ENCODE measurements around the gene ABCB1. TPM values are rescaled to one million over a fixed set of nuclear protein-coding genes. Genes with fewer than 3 reads are reported as not detected.

Gene ABCB1
- total and polyA plus RNA-seq, 4 donors, result 1.5 to 4.9 (median 2.6) TPM

GRCh38 chr7:87608431-87608830 is 7.7 kb upstream of the ABCB1 start:
- Histone ChIP-seq H3K27me3 (ENCODE audit: control insufficient read depth in 3 of 3, insufficient read depth in 3 of 3, low read length in 2 of 3) (peaks cover 0 to 3% (median 0%) of the 10 kb centered on the region in 3 donors), H3K27ac (ENCODE audit: low read depth in 1 of 2, low read length in 1 of 2) (no peak overlapping the region), H3K9ac (ENCODE audit: insufficient read depth in 1 of 2, low read length in 2 of 2) (no peak overlapping the region), H3K4me1 (ENCODE audit: control insufficient read depth in 5 of 5, insufficient read depth in 5 of 5, low read length in 5 of 5) (no peaks in the 10 kb centered on the region), H3K36me3 (ENCODE audit: control insufficient read depth in 4 of 4, insufficient read depth in 4 of 4, low read length in 4 of 4) (no peaks in the 10 kb centered on the region), H3K9me3 (ENCODE audit: control insufficient read depth in 4 of 4, insufficient read depth in 3 of 4, low read length in 3 of 4) (no peaks in the 10 kb centered on the region), H3K4me3 (no peak overlapping the region)
- ATAC-seq (ENCODE audit: insufficient read depth, low FRiP score) (no peak), DNase-seq (no peak)
- 50 to 74% methylated on average over 3 of the region's 3 CpGs for WGBS, 2 donors
- TF ChIP-seq CTCF (IDR thresholded peaks at IDR 0.05; ENCODE audit: control extremely low read depth, extremely low read depth), result no peak

- H3K4me1 ChIP-seq (ENCODE audit: control insufficient read depth in 5 of 5, insufficient read depth in 5 of 5, low read length in 5 of 5), result peaks cover 0 to 8% (median 6%) of the 10 kb centered on the region in 5 donors
- 89 to 95% methylated on average over 1 of the region's 1 CpG for WGBS, 2 donors
- H3K9me3 ChIP-seq (ENCODE audit: control insufficient read depth in 4 of 4, insufficient read depth in 3 of 4, low read length in 3 of 4), result peaks cover 0 to 2% (median under 1%) of the 10 kb centered on the region in 4 donors
- no peak overlapping the region for H3K27ac ChIP-seq (ENCODE audit: low read depth in 1 of 2, low read length in 1 of 2)
- no peak for TF ChIP-seq CTCF (IDR thresholded peaks at IDR 0.05; ENCODE audit: control extremely low read depth, extremely low read depth)
- H3K4me3 ChIP-seq, result no peak overlapping the region
- ATAC-seq (ENCODE audit: insufficient read depth, low FRiP score) (no peak), DNase-seq (no peak)
- no peak overlapping the region for H3K9ac ChIP-seq (ENCODE audit: insufficient read depth in 1 of 2, low read length in 2 of 2)
- no peaks in the 10 kb centered on the region for H3K36me3 ChIP-seq (ENCODE audit: control insufficient read depth in 4 of 4, insufficient read depth in 4 of 4, low read length in 4 of 4)
- peaks cover 0 to 31% (median 18%) of the 10 kb centered on the region in 3 donors for H3K27me3 ChIP-seq (ENCODE audit: control insufficient read depth in 3 of 3, insufficient read depth in 3 of 3, low read length in 2 of 3)
These were observed 3.6 kb upstream of the ABCB1 start for GRCh38 chr7:87604264-87604663.

GRCh38 chr7:87599336-87599735 is 1.3 kb downstream of the ABCB1 start:
- DNase-seq (no peak), ATAC-seq (ENCODE audit: insufficient read depth, low FRiP score) (no peak)
- no peak overlapping the region for H3K9ac ChIP-seq (ENCODE audit: insufficient read depth in 1 of 2, low read length in 2 of 2)
- no peak overlapping the region for H3K4me3 ChIP-seq
- no peak for TF ChIP-seq CTCF (IDR thresholded peaks at IDR 0.05; ENCODE audit: control extremely low read depth, extremely low read depth)
- H3K4me1 ChIP-seq (ENCODE audit: control insufficient read depth in 5 of 5, insufficient read depth in 5 of 5, low read length in 5 of 5), result peaks cover 0 to 8% (median 6%) of the 10 kb centered on the region in 5 donors
- H3K27ac ChIP-seq (ENCODE audit: low read depth in 1 of 2, low read length in 1 of 2), result no peak overlapping the region
- H3K36me3 ChIP-seq (ENCODE audit: control insufficient read depth in 4 of 4, insufficient read depth in 4 of 4, low read length in 4 of 4), result no peaks in the 10 kb centered on the region
- 20 to 37% methylated on average over 10 of the region's 10 CpGs for WGBS, 2 donors
- peaks cover 0 to 57% (median 25%) of the 10 kb centered on the region in 3 donors for H3K27me3 ChIP-seq (ENCODE audit: control insufficient read depth in 3 of 3, insufficient read depth in 3 of 3, low read length in 2 of 3)
- H3K9me3 ChIP-seq (ENCODE audit: control insufficient read depth in 4 of 4, insufficient read depth in 3 of 4, low read length in 3 of 4), result peaks cover 0 to 2% (median under 1%) of the 10 kb centered on the region in 4 donors
